Ishikawa (cell line): ENCODE measurements around the gene CDH20.

Experiments used
- CEBPB ChIP-seq: IDR thresholded peaks from 2 replicates; pipeline ENCODE4 v1.6.1; 2012
- CREB1 ChIP-seq: IDR thresholded peaks from 2 replicates; pipeline ENCODE4 v1.6.1; 2012; ENCODE audit warnings: low read depth
- EGR1 ChIP-seq: IDR thresholded peaks from 2 replicates; pipeline ENCODE4 v1.6.1; 2012
- EP300 ChIP-seq: IDR thresholded peaks from 2 replicates; pipeline ENCODE4 v1.6.1; 2012; ENCODE audit warnings: borderline replicate concordance
- FOXM1 ChIP-seq: IDR thresholded peaks from 2 replicates; pipeline ENCODE4 v1.6.1; 2012; ENCODE audit warnings: low read depth, borderline replicate concordance
- MAX ChIP-seq: IDR thresholded peaks from 2 replicates; pipeline ENCODE4 v1.6.1; 2012
- NFIC ChIP-seq: IDR thresholded peaks from 2 replicates; pipeline ENCODE4 v1.6.1; 2012
- RAD21 ChIP-seq: IDR thresholded peaks from 2 replicates; pipeline ENCODE4 v1.6.1; 2012; ENCODE audit warnings: low read depth
- REST ChIP-seq: IDR thresholded peaks from 2 replicates; pipeline ENCODE4 v1.6.1; 2012; ENCODE audit warnings: low read depth, mild to moderate bottlenecking
- TAF1 ChIP-seq: IDR thresholded peaks from 2 replicates; pipeline ENCODE4 v1.6.1; 2012; ENCODE audit warnings: low read depth, mild to moderate bottlenecking
- TCF12 ChIP-seq: IDR thresholded peaks from 2 replicates; pipeline ENCODE4 v1.6.1; 2012; ENCODE audit warnings: low read depth
- TEAD4 ChIP-seq: IDR thresholded peaks from 2 replicates; pipeline ENCODE4 v1.6.1; 2012
- USF1 ChIP-seq: IDR thresholded peaks from 2 replicates; pipeline ENCODE4 v1.6.1; 2012
- YY1 ChIP-seq: IDR thresholded peaks from 2 replicates; pipeline ENCODE4 v1.6.1; 2012; ENCODE audit warnings: low read depth
- ZBTB7A ChIP-seq: IDR thresholded peaks from 2 replicates; pipeline ENCODE4 v1.6.1; 2012; ENCODE audit warnings: low read depth

The CDH20 gene

GRCh38 chr18:61402726-61403125, 69.5 kb downstream of the CDH20 start:
- no peak for TF ChIP-seq FOXM1
- no peak for TF ChIP-seq TEAD4
- no peak for TF ChIP-seq RAD21

GRCh38 chr18:61413396-61413795, 80.2 kb downstream of the CDH20 start:
- TF ChIP-seq TEAD4 (no peak), FOXM1 (no peak), MAX (no peak), TCF12 (no peak), USF1 (no peak), CEBPB (no peak)

- no peak for TF ChIP-seq TCF12
- TF ChIP-seq TEAD4, result no peak
- TF ChIP-seq NFIC, result no peak
- TF ChIP-seq REST, result no peak
- TF ChIP-seq ZBTB7A, result no peak
- TF ChIP-seq FOXM1, result no peak
- no peak for TF ChIP-seq RAD21
- TF ChIP-seq YY1, result no peak
- TF ChIP-seq TAF1, result no peak
- TF ChIP-seq CEBPB, result no peak
- TF ChIP-seq MAX, result no peak
- TF ChIP-seq CREB1, result no peak
- no peak for TF ChIP-seq EP300
- TF ChIP-seq EGR1, result no peak
Measured at GRCh38 chr18:61414086-61414485, 80.9 kb downstream of the CDH20 start.

- no peak for TF ChIP-seq USF1
Measured at GRCh38 chr18:61419763-61420162, 86.5 kb downstream of the CDH20 start.

GRCh38 chr18:61420218-61420885, 87.1 kb downstream of the CDH20 start:
- TF ChIP-seq TCF12 (no peak), YY1 (no peak), USF1 (no peak), RAD21 (no peak), MAX (no peak), FOXM1 (no peak)

GRCh38 chr18:61426492-61427053, 93.3 kb downstream of the CDH20 start:
- TF ChIP-seq RAD21, result no peak
- TF ChIP-seq TAF1, result no peak
- TF ChIP-seq FOXM1, result no peak
- TF ChIP-seq ZBTB7A, result no peak
- no peak for TF ChIP-seq CEBPB
- no peak for TF ChIP-seq NFIC
- no peak for TF ChIP-seq TCF12
- no peak for TF ChIP-seq TEAD4
- TF ChIP-seq YY1, result no peak

GRCh38 chr18:61428266-61428665, 95.0 kb downstream of the CDH20 start:
- no peak for TF ChIP-seq TAF1
- TF ChIP-seq CREB1, result no peak
- TF ChIP-seq USF1, result no peak
